SU-DHL-6 (cell line): ENCODE results near the gene BCO1.
A peak's percentile ranks its signal among the peaks of the same experiment; 100 is the strongest.

ENCODE experiments used
- H2AFZ ChIP-seq: fragments of 200-600 bp; sonication (generic); 2 replicates; pipeline ENCODE4 v1.6.1; 2014; ENCODE audit warnings: low read depth, mild to moderate bottlenecking, moderate library complexity, mixed read lengths, antibody characterized with exemption, low read length; ENCODE audit not compliant: severe bottlenecking
- H3F3A ChIP-seq: fragments of 200-600 bp; shearing (Covaris generic); 2 replicates; pipeline ENCODE4 v1.6.0; 2016; ENCODE audit warnings: antibody characterized with exemption, mild to moderate bottlenecking; ENCODE audit not compliant: insufficient read depth
- H3K27ac ChIP-seq: fragments of 200-600 bp; sonication (generic); 2 replicates; pipeline ENCODE4 v1.5.1; 2016; ENCODE audit warnings: low read depth, mild to moderate bottlenecking, low read length, moderate library complexity, mixed read lengths
- H3K27me3 ChIP-seq: fragments of 200-600 bp; sonication (generic), shearing (Covaris generic); 2 replicates; pipeline ENCODE4 v1.6.0; 2014; ENCODE audit warnings: mild to moderate bottlenecking, low read length
- H3K36me3 ChIP-seq: fragments of 200-600 bp; sonication (generic); 2 replicates; pipeline ENCODE4 v1.6.1; 2014; ENCODE audit warnings: mild to moderate bottlenecking, low read length, mixed read lengths
- H3K4me2 ChIP-seq: fragments of 300-600, 200-600 bp; shearing (Covaris generic), sonication (generic); 2 replicates; pipeline ENCODE4 v1.6.0; 2014; ENCODE audit warnings: low read length, low read depth, mild to moderate bottlenecking; ENCODE audit not compliant: poor library complexity, severe bottlenecking
- H3K4me3 ChIP-seq: fragments of 200-600 bp; sonication (generic); 2 replicates; pipeline ENCODE4 v1.5.1; 2014; ENCODE audit warnings: antibody characterized with exemption, low read length, mild to moderate bottlenecking, mixed read lengths; ENCODE audit not compliant: insufficient read depth, poor library complexity, severe bottlenecking
- H3K79me2 ChIP-seq: fragments of 200-600 bp; sonication (generic); 2 replicates; pipeline ENCODE4 v1.6.1; 2014; ENCODE audit warnings: mild to moderate bottlenecking, low read length, moderate library complexity; ENCODE audit not compliant: insufficient read depth
- H3K9ac ChIP-seq: fragments of 200-600 bp; sonication (generic); 2 replicates; pipeline ENCODE4 v1.7.0; 2014; ENCODE audit warnings: mild to moderate bottlenecking, low read length
- H3K9me2 ChIP-seq: fragments of 200-600 bp; sonication (generic); replicated peaks from 2 replicates; pipeline ENCODE4 v1.6.1; 2014; ENCODE audit warnings: low read length; ENCODE audit not compliant: insufficient read depth
- H3K9me3 ChIP-seq: fragments of 200-600 bp; sonication (generic); 2 replicates; pipeline ENCODE4 v1.6.1; 2014; ENCODE audit warnings: low read length, mixed read lengths; ENCODE audit not compliant: insufficient read depth
- H4K20me1 ChIP-seq: fragments of 200-600 bp; sonication (generic); 2 replicates; pipeline ENCODE4 v1.6.1; 2014; ENCODE audit warnings: low read depth, mild to moderate bottlenecking, antibody characterized with exemption, low read length, moderate library complexity, mixed read lengths
- EZH2phosphoT487 ChIP-seq: fragments of 200-600 bp; sonication (generic), shearing (Covaris generic); conservative IDR thresholded peaks from 2 replicates; pipeline ENCODE4 v1.6.1; 2018; ENCODE audit warnings: mild to moderate bottlenecking, antibody characterized with exemption, low read length, moderate library complexity, mixed read lengths
- TF ChIP-seq, protein P1 (sequence below): fragments of 200-600 bp; sonication (generic); IDR thresholded peaks from one replicate; pipeline ENCODE4 v1.5.1; 2017; ENCODE audit warnings: antibody characterized with exemption, mild to moderate bottlenecking, low read length, moderate library complexity; ENCODE audit not compliant: insufficient read depth, poor library complexity, severe bottlenecking

The BCO1 gene

DNA sequence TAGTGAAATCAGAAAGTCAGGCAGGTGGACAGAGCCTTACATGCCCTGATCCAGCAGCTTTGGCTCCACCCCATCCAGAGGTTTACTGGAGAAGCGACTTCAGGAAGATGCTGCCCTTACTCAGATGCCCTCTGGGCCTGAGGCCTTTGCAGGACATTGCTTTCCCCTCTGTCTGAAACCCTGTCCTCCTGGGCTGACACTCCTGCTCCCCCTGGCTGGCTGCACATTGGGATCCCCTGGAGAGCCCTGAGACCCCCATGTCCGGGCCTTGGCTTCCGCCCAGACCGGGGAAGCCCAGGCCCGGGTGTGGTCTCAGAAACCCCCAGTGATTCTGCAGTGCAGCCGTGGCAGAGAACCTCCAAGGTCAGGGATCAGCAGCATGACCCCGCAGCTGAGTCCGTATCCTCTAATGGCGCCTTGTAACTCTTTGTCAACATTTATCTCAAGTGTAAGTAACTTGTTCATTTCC lies 36.6 kb downstream of the BCO1 start:
- H3K27me3 ChIP-seq: no peaks in the 10 kb centered on the region
- H2AFZ ChIP-seq: peak overlapping the region; percentile 31
- no peaks in the 10 kb centered on the region for H3F3A ChIP-seq
- no peak overlapping the region for H3K4me3 ChIP-seq
- no peaks in the 10 kb centered on the region for H3K9me2 ChIP-seq
- H4K20me1 ChIP-seq: no peaks in the 10 kb centered on the region
- H3K4me2 ChIP-seq: no peak overlapping the region
- H3K79me2 ChIP-seq: no peaks in the 10 kb centered on the region
- H3K9me3 ChIP-seq: no peaks in the 10 kb centered on the region
- H3K9ac ChIP-seq: no peak overlapping the region
- no peaks in the 10 kb centered on the region for H3K36me3 ChIP-seq
- TF ChIP-seq, protein P1, sequence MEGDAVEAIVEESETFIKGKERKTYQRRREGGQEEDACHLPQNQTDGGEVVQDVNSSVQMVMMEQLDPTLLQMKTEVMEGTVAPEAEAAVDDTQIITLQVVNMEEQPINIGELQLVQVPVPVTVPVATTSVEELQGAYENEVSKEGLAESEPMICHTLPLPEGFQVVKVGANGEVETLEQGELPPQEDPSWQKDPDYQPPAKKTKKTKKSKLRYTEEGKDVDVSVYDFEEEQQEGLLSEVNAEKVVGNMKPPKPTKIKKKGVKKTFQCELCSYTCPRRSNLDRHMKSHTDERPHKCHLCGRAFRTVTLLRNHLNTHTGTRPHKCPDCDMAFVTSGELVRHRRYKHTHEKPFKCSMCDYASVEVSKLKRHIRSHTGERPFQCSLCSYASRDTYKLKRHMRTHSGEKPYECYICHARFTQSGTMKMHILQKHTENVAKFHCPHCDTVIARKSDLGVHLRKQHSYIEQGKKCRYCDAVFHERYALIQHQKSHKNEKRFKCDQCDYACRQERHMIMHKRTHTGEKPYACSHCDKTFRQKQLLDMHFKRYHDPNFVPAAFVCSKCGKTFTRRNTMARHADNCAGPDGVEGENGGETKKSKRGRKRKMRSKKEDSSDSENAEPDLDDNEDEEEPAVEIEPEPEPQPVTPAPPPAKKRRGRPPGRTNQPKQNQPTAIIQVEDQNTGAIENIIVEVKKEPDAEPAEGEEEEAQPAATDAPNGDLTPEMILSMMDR: no peak
- TF ChIP-seq EZH2phosphoT487: no peak
- H3K27ac ChIP-seq: no peak overlapping the region

GRCh38 chr16:81275795-81276194 lies 37.3 kb downstream of the BCO1 start:
- Histone ChIP-seq H3K36me3 (no peaks in the 10 kb centered on the region), H3K27ac (no peak overlapping the region), H4K20me1 (no peaks in the 10 kb centered on the region), H3F3A (no peaks in the 10 kb centered on the region), H3K27me3 (no peaks in the 10 kb centered on the region), H3K9me3 (no peaks in the 10 kb centered on the region), H3K4me3 (no peak overlapping the region), H3K9ac (no peak overlapping the region), H3K79me2 (no peaks in the 10 kb centered on the region), H3K9me2 (no peaks in the 10 kb centered on the region), H3K4me2 (no peak overlapping the region), H2AFZ (no peak overlapping the region)
- no peak for TF ChIP-seq EZH2phosphoT487
- TF ChIP-seq, protein P1: no peak

- no peak for TF ChIP-seq EZH2phosphoT487
- TF ChIP-seq, protein P1: no peak
- Histone ChIP-seq H4K20me1 (no peaks in the 10 kb centered on the region), H3K9me3 (no peaks in the 10 kb centered on the region), H3K4me3 (no peak overlapping the region), H3K79me2 (no peaks in the 10 kb centered on the region), H3K9me2 (no peaks in the 10 kb centered on the region), H3F3A (no peaks in the 10 kb centered on the region), H3K27me3 (no peaks in the 10 kb centered on the region), H3K4me2 (no peak overlapping the region), H3K27ac (no peak overlapping the region), H2AFZ (no peak overlapping the region), H3K9ac (no peak overlapping the region), H3K36me3 (no peaks in the 10 kb centered on the region)
Measured at GRCh38 chr16:81276323-81276722, 37.8 kb downstream of the BCO1 start.
